ENCODE results near the gene ADAMTS14.

Gene ADAMTS14

DNA sequence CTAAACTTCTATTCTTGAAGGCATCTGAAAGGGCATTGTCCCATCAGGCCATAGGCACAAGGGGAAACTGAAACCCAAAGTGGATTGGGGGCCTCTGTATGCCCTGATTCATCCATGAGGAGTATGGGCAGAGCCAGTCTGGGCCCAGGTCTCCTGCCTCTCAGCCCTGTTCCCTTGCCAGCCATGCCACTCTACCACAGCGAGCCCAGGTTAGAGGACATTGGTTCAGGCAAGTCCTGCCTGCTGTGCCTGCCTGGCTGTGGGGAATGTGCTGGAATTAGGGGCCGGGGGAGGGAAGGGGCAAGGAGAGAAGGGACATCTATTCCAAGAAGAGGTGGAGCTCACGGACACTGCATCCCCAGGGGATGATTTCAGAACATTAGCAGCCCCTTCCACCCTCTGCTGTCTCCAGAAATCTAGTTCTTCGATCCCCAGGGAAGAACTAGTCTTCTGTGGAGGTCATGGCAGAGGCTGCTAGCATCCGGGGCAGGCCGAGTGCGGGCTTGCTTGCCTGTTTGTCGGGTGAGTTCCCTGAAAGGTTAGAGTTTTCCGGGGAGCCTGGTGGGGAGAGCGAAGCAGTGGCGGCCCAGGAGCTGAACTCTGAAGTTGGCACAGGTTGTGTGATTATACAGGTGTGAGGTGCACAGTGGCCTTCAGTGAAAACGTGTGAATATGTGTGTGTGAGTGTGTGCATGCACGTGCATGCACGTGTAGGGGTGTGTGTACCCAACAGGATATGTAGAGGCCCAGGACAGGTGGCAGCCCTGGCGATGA, 75.1 kb downstream of the ADAMTS14 start:
- no peak for ATAC-seq
- TF ChIP-seq, protein P1, sequence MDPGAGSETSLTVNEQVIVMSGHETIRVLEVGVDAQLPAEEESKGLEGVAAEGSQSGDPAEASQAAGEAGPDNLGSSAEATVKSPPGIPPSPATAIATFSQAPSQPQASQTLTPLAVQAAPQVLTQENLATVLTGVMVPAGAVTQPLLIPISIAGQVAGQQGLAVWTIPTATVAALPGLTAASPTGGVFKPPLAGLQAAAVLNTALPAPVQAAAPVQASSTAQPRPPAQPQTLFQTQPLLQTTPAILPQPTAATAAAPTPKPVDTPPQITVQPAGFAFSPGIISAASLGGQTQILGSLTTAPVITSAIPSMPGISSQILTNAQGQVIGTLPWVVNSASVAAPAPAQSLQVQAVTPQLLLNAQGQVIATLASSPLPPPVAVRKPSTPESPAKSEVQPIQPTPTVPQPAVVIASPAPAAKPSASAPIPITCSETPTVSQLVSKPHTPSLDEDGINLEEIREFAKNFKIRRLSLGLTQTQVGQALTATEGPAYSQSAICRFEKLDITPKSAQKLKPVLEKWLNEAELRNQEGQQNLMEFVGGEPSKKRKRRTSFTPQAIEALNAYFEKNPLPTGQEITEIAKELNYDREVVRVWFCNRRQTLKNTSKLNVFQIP (CRISPR knock-in tag; IDR thresholded peaks at IDR 0.05; ENCODE audit: borderline replicate concordance, low read depth), result no peak
- TF ChIP-seq TOX (CRISPR knock-in tag; IDR thresholded peaks at IDR 0.05; ENCODE audit: borderline replicate concordance), result no peak
- TF ChIP-seq, protein P2, sequence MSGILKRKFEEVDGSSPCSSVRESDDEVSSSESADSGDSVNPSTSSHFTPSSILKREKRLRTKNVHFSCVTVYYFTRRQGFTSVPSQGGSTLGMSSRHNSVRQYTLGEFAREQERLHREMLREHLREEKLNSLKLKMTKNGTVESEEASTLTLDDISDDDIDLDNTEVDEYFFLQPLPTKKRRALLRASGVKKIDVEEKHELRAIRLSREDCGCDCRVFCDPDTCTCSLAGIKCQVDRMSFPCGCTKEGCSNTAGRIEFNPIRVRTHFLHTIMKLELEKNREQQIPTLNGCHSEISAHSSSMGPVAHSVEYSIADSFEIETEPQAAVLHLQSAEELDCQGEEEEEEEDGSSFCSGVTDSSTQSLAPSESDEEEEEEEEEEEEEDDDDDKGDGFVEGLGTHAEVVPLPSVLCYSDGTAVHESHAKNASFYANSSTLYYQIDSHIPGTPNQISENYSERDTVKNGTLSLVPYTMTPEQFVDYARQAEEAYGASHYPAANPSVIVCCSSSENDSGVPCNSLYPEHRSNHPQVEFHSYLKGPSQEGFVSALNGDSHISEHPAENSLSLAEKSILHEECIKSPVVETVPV (CRISPR knock-in tag; IDR thresholded peaks at IDR 0.05), result no peak
- no peak for TF ChIP-seq GLIS3 (CRISPR knock-in tag; IDR thresholded peaks at IDR 0.05)
- no peak for TF ChIP-seq ZNF70 (CRISPR knock-in tag; IDR thresholded peaks at IDR 0.05)
- no peak for TF ChIP-seq ZNF565 (CRISPR knock-in tag; conservative IDR thresholded peaks at IDR 0.05; ENCODE audit: low read depth)
- no peak for TF ChIP-seq TCF4 (CRISPR knock-in tag; IDR thresholded peaks at IDR 0.05; ENCODE audit: borderline replicate concordance)
- no peak for TF ChIP-seq TSHZ2 (CRISPR knock-in tag; IDR thresholded peaks at IDR 0.05)
- no peak for TF ChIP-seq BACH2 (CRISPR knock-in tag; IDR thresholded peaks at IDR 0.05; ENCODE audit: borderline replicate concordance)
- TF ChIP-seq ESRRG (CRISPR knock-in tag; IDR thresholded peaks at IDR 0.05), result no peak
- TF ChIP-seq PATZ1 (CRISPR knock-in tag; IDR thresholded peaks at IDR 0.05; ENCODE audit: borderline replicate concordance), result no peak
- no peak for TF ChIP-seq OSR1 (CRISPR knock-in tag; IDR thresholded peaks at IDR 0.05)
- TF ChIP-seq ZC3H10 (CRISPR knock-in tag; IDR thresholded peaks at IDR 0.05), result no peak
- no peak for TF ChIP-seq ZNF8 (CRISPR knock-in tag; IDR thresholded peaks at IDR 0.05)
- TF ChIP-seq ARNTL (CRISPR knock-in tag; IDR thresholded peaks at IDR 0.05; ENCODE audit: borderline replicate concordance, low read depth), result no peak
- no peak for TF ChIP-seq ZFP3 (CRISPR knock-in tag; IDR thresholded peaks at IDR 0.05)

- no peak for ATAC-seq
- no peak for TF ChIP-seq GLIS3 (CRISPR knock-in tag; IDR thresholded peaks at IDR 0.05)
- no peak for TF ChIP-seq OSR1 (CRISPR knock-in tag; IDR thresholded peaks at IDR 0.05)
- TF ChIP-seq ZNF8 (CRISPR knock-in tag; IDR thresholded peaks at IDR 0.05), result no peak
- TF ChIP-seq ZFP3 (CRISPR knock-in tag; IDR thresholded peaks at IDR 0.05), result no peak
- TF ChIP-seq CSDC2 (CRISPR knock-in tag; IDR thresholded peaks at IDR 0.05), result no peak
- TF ChIP-seq, protein P1 (CRISPR knock-in tag; IDR thresholded peaks at IDR 0.05; ENCODE audit: borderline replicate concordance, low read depth), result no peak
- TF ChIP-seq ZNF70 (CRISPR knock-in tag; IDR thresholded peaks at IDR 0.05), result no peak
- TF ChIP-seq RARB (CRISPR knock-in tag; IDR thresholded peaks at IDR 0.05), result no peak
- TF ChIP-seq ISL1 (CRISPR knock-in tag; IDR thresholded peaks at IDR 0.05), result no peak
- no peak for TF ChIP-seq ZNF565 (CRISPR knock-in tag; conservative IDR thresholded peaks at IDR 0.05; ENCODE audit: low read depth)
- TF ChIP-seq TCF4 (CRISPR knock-in tag; IDR thresholded peaks at IDR 0.05; ENCODE audit: borderline replicate concordance), result no peak
- no peak for TF ChIP-seq ZC3H10 (CRISPR knock-in tag; IDR thresholded peaks at IDR 0.05)
- no peak for TF ChIP-seq TSHZ2 (CRISPR knock-in tag; IDR thresholded peaks at IDR 0.05)
- TF ChIP-seq BACH2 (CRISPR knock-in tag; IDR thresholded peaks at IDR 0.05; ENCODE audit: borderline replicate concordance), result no peak
- TF ChIP-seq ESRRG (CRISPR knock-in tag; IDR thresholded peaks at IDR 0.05), result no peak
- no peak for TF ChIP-seq PPARA (CRISPR knock-in tag; IDR thresholded peaks at IDR 0.05; ENCODE audit: borderline replicate concordance)
- no peak for TF ChIP-seq CREB5 (CRISPR knock-in tag; IDR thresholded peaks at IDR 0.05; ENCODE audit: low read depth)
- TF ChIP-seq ARNTL (CRISPR knock-in tag; IDR thresholded peaks at IDR 0.05; ENCODE audit: borderline replicate concordance, low read depth), result no peak
Observed at GRCh38 chr10:70748305-70748704, 76.0 kb downstream of the ADAMTS14 start.

All from SK-N-SH treated with all-trans-retinoic acid at 6 μM for 48 hours (cell line).